GM23338 (cell line): ENCODE measurements around the gene GAS2L3. TPM values are rescaled to one million over a fixed set of nuclear protein-coding genes. Genes with fewer than 3 reads are reported as not detected.

Experiments
- ATAC-seq: fragments of 200-7000 bp; cut with Tn5 transposase; 3 replicates; pipeline ENCODE4 v1.9.1; 2020
- DNase-seq: peaks from one replicate; pipeline ENCODE4 v3.0.0-alpha.2; 2015; ENCODE audit warnings: low spot score
- H2AFZ ChIP-seq: fragments of 200-600 bp; sonication (generic); 2 replicates; pipeline ENCODE4 v1.8.0; 2016; ENCODE audit warnings: antibody characterized with exemption, mild to moderate bottlenecking, moderate library complexity
- H3F3A ChIP-seq: fragments of 200-600 bp; sonication (generic); replicated peaks from 2 replicates; pipeline ENCODE4 v1.8.0; 2017; ENCODE audit warnings: antibody characterized with exemption, mixed run types, low read depth
- H3K27ac ChIP-seq: fragments of 200-600 bp; sonication (generic); 2 replicates; pipeline ENCODE4 v1.6.1; 2016; ENCODE audit warnings: low read depth
- H3K27me3 ChIP-seq: fragments of 200-600 bp; sonication (generic); 2 replicates; pipeline ENCODE4 v1.8.0; 2016; ENCODE audit warnings: mild to moderate bottlenecking, mixed run types, moderate library complexity; ENCODE audit not compliant: insufficient read depth
- H3K36me3 ChIP-seq: fragments of 200-600 bp; sonication (generic); 2 replicates; pipeline ENCODE4 v1.8.0; 2016; ENCODE audit warnings: mild to moderate bottlenecking; ENCODE audit not compliant: insufficient read depth
- H3K4me1 ChIP-seq: fragments of 200-600 bp; sonication (generic); 2 replicates; pipeline ENCODE4 v1.8.0; 2016; ENCODE audit warnings: mild to moderate bottlenecking, moderate library complexity; ENCODE audit not compliant: insufficient read depth
- H3K4me2 ChIP-seq: fragments of 200-600 bp; sonication (generic); 2 replicates; pipeline ENCODE4 v1.7.1; 2017; ENCODE audit warnings: mixed run types
- H3K4me3 ChIP-seq: fragments of 200-600 bp; sonication (generic); 2 replicates; pipeline ENCODE4 v1.6.1; 2016; ENCODE audit warnings: mixed run types
- H3K79me2 ChIP-seq: fragments of 200-600 bp; sonication (generic); replicated peaks from 2 replicates; pipeline ENCODE4 v1.8.0; 2017; ENCODE audit warnings: mild to moderate bottlenecking; ENCODE audit not compliant: insufficient read depth
- H3K9me2 ChIP-seq: fragments of 200-600 bp; sonication (generic); 2 replicates; pipeline ENCODE4 v1.8.0; 2017; ENCODE audit not compliant: insufficient read depth
- H4K20me1 ChIP-seq: fragments of 200-600 bp; sonication (generic); replicated peaks from 2 replicates; pipeline ENCODE4 v1.8.0; 2017; ENCODE audit warnings: mild to moderate bottlenecking; ENCODE audit not compliant: insufficient read depth
- H3K27ac Mint-ChIP-seq: 2 replicates; pipeline ENCODE4 v1.8.0; 2020; ENCODE audit warnings: inconsistent platforms, mild to moderate bottlenecking, moderate library complexity, mixed read lengths
- H3K27me3 Mint-ChIP-seq: 3 replicates; pipeline ENCODE4 v1.8.0; 2022; ENCODE audit warnings: low read depth, mild to moderate bottlenecking, moderate library complexity, mixed read lengths, inconsistent platforms; ENCODE audit not compliant: insufficient read depth, poor library complexity
- H3K36me3 Mint-ChIP-seq: 3 replicates; pipeline ENCODE4 v1.8.0; 2021; ENCODE audit warnings: low read depth, mild to moderate bottlenecking, inconsistent platforms, moderate library complexity, mixed read lengths
- H3K4me1 Mint-ChIP-seq: 3 replicates; pipeline ENCODE4 v1.8.0; 2020; ENCODE audit warnings: mild to moderate bottlenecking, inconsistent platforms, mixed read lengths
- H3K4me3 Mint-ChIP-seq: 3 replicates; pipeline ENCODE4 v1.8.0; 2021; ENCODE audit warnings: moderate library complexity, mild to moderate bottlenecking, inconsistent platforms, mixed read lengths
- H3K9me3 Mint-ChIP-seq: 3 replicates; pipeline ENCODE4 v1.8.0; 2020; ENCODE audit warnings: moderate library complexity, mild to moderate bottlenecking, inconsistent platforms, mixed read lengths
- CREB1 ChIP-seq: fragments of 250-450 bp; sonication (Bioruptor Pico); IDR thresholded peaks from 2 replicates; pipeline ENCODE4 v1.5.0; 2020; ENCODE audit warnings: low read depth, mild to moderate bottlenecking, moderate library complexity
- EZH2phosphoT487 ChIP-seq: fragments of 200-600 bp; sonication (generic); IDR thresholded peaks from one replicate; pipeline ENCODE4 v1.8.1; 2018; ENCODE audit warnings: antibody characterized with exemption; ENCODE audit not compliant: unreplicated experiment
- JUNB ChIP-seq: IDR thresholded peaks from one replicate; pipeline ENCODE4 v1.6.1; 2016; ENCODE audit warnings: antibody characterized with exemption; ENCODE audit not compliant: unreplicated experiment
- POLR2AphosphoS5 ChIP-seq: IDR thresholded peaks from 2 replicates; pipeline ENCODE4 v1.6.1; 2016; ENCODE audit warnings: antibody characterized with exemption, low read depth
- STAT1 ChIP-seq: IDR thresholded peaks from one replicate; pipeline ENCODE4 v1.6.1; 2016; ENCODE audit warnings: antibody characterized with exemption; ENCODE audit not compliant: unreplicated experiment
- ZNF114 ChIP-seq: fragments of 250-450 bp; sonication (Bioruptor Pico); IDR thresholded peaks from 2 replicates; pipeline ENCODE4 v1.5.0; 2020; ENCODE audit warnings: mild to moderate bottlenecking, moderate library complexity
- ZNF331 ChIP-seq: fragments of 250-450 bp; sonication (Bioruptor Pico); IDR thresholded peaks from 2 replicates; pipeline ENCODE4 v1.5.0; 2020; ENCODE audit warnings: low read depth, mild to moderate bottlenecking, moderate library complexity
- ZNF462 ChIP-seq: fragments of 250-450 bp; sonication (Bioruptor Pico); IDR thresholded peaks from 2 replicates; pipeline ENCODE4 v1.5.0; 2020; ENCODE audit warnings: mild to moderate bottlenecking, moderate library complexity
- polyA plus RNA-seq: library from polyadenylated mRNA; unstranded; fragments of >200 nt; fragmentation: Nextera tagmentation; extraction: Ambion mirVana; gene quantifications from 2 replicates; pipeline ENCODE4 v1.2.1, GENCODE V29; 2016
- total RNA-seq: library from RNA; depleted of rRNA; stranded (reverse); fragments of >200 nt; shearing (Covaris generic); gene quantifications from 2 replicates; pipeline ENCODE4 v1.2.3, GENCODE V29; 2014

Gene GAS2L3
- total and polyA plus RNA-seq, 2 experiments from 2014 or later: 9.7 to 22.3 TPM

DNA sequence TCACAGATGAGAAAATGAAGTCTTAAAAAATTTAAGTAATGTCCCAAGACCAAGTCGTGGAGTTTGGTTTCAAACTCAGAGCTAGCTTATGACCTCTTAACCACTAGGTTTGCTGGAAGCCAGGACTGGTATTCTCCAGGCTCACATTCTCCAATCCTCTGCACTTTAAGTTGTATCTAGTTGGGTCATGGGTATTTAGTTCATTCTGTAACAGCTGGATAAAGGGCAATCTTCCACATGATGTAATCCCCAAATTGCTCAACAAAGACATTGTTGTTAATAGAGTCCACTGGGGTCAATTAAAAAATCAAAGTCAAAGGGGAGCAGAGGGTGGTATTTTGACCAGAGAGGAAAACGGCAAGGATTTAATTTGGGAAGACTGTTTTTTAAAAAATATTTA, 17.8 kb upstream of the GAS2L3 start (continued):
- no peak for TF ChIP-seq ZNF462 (CRISPR knock-in tag)
- no peak for TF ChIP-seq POLR2AphosphoS5
- no peak for TF ChIP-seq JUNB

GRCh38 chr12:100557357-100557756, 16.1 kb upstream of the GAS2L3 start:
- Histone ChIP-seq H3K9me2 (no peaks in the 10 kb centered on the region), H3K27ac (no peak overlapping the region), H3K79me2 (no peaks in the 10 kb centered on the region), H3K4me3 (no peak overlapping the region), H4K20me1 (no peaks in the 10 kb centered on the region), H3K4me2 (no peak overlapping the region), H3F3A (no peaks in the 10 kb centered on the region), H3K4me1 (no peaks in the 10 kb centered on the region), H2AFZ (no peak overlapping the region), H3K36me3 (no peaks in the 10 kb centered on the region), H3K27me3 (no peaks in the 10 kb centered on the region)
- no peaks in the 10 kb centered on the region for H3K27me3 Mint-ChIP-seq
- no peak for ATAC-seq
- TF ChIP-seq ZNF114: no peak
- TF ChIP-seq STAT1: no peak
- no peak for TF ChIP-seq CREB1 (CRISPR knock-in tag)
- TF ChIP-seq EZH2phosphoT487: no peak
- no peak for TF ChIP-seq ZNF462 (CRISPR knock-in tag)
- TF ChIP-seq ZNF331 (CRISPR knock-in tag): no peak
- H3K36me3 Mint-ChIP-seq: no peaks in the 10 kb centered on the region; the same call in 2 of the 3 replicates
- H3K4me3 Mint-ChIP-seq: no peak overlapping the region
- peaks cover 5% of the 10 kb centered on the region; the same call in 2 of the 3 replicates for H3K4me1 Mint-ChIP-seq
- H3K27ac Mint-ChIP-seq: no peak overlapping the region
- DNase-seq: no peak
- H3K9me3 Mint-ChIP-seq: no peaks in the 10 kb centered on the region
